Lower lobe of right lung (tissue), 2 donors: ENCODE measurements around the gene SCGN. TPM values are rescaled to one million over a fixed set of nuclear protein-coding genes. Genes with fewer than 3 reads are reported as not detected.

ENCODE experiments used
- ATAC-seq, 2 donors: fragments of 200-7000 bp; cut with Tn5 transposase; one replicate each; pipeline ENCODE4 v1.9.1; 2020 to 2022; ENCODE audit warnings: mild to moderate bottlenecking in 2 of 2, moderate library complexity in 2 of 2
- DNase-seq: peaks from one replicate; pipeline ENCODE4 v3.0.0-alpha.2; 2020
- H3K27ac ChIP-seq: fragments of 200-600 bp; one replicate; pipeline ENCODE4 v1.8.0; 2022
- H3K27me3 ChIP-seq: fragments of 200-600 bp; one replicate; pipeline ENCODE4 v1.8.0; 2022; ENCODE audit warnings: low read depth
- H3K36me3 ChIP-seq: fragments of 200-600 bp; one replicate; pipeline ENCODE4 v1.8.0; 2022; ENCODE audit warnings: mild to moderate bottlenecking
- H3K4me1 ChIP-seq: fragments of 200-600 bp; one replicate; pipeline ENCODE4 v1.8.0; 2022
- H3K4me3 ChIP-seq: fragments of 200-600 bp; one replicate; pipeline ENCODE4 v1.8.0; 2022; ENCODE audit warnings: mild to moderate bottlenecking
- H3K9me3 ChIP-seq: fragments of 200-600 bp; one replicate; pipeline ENCODE4 v1.8.0; 2022
- intact Hi-C: fragments of 100-400 bp; cut with DNase I; formaldehyde crosslinking; loops from one replicate; pipeline ENCODE4 v1.11.0; 2022
- total RNA-seq: library from RNA; stranded (reverse); fragmentation: NEBNext Ultra II Directional; extraction: Animal tissue kit (Norgen Biotek cat#: 25700); gene quantifications from one replicate; pipeline ENCODE4 v1.2.1, GENCODE V29; 2021
- TF ChIP-seq, protein P1 (sequence below): fragments of 200-600 bp; IDR thresholded peaks from one replicate; pipeline ENCODE4 v1.8.0; 2022; ENCODE audit warnings: antibody characterized with exemption, mild to moderate bottlenecking
- donor health status: DM: no; HTN: yes; CAD: no; lungs with severe emphysema.

The SCGN gene
- total RNA-seq, 1 donor from 2014 or later = not detected

DNA sequence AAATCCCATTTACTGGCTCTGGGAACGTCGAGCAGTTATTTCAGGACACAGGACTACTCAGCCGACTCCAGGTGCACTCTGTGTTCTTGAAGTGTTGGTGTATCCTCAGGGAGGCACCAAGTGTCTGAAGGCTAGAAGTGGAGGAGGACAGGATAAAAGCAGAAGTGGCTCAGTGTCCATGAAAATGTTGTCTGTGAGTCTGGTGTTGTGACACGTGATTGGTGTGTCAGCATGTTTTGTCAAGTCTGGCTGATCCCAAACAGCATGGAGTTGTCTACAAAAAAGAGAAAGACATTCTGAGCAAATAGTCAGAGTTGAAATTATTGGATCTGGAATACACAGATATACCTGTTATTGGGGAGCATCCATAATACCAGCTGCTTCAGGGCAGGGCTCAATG is 30.3 kb downstream of the SCGN start:
- Histone ChIP-seq H3K4me3 (no peak overlapping the region), H3K9me3 (no peaks in the 10 kb centered on the region), H3K27ac (no peak overlapping the region), H3K4me1 (no peaks in the 10 kb centered on the region), H3K27me3 (no peaks in the 10 kb centered on the region), H3K36me3 (no peaks in the 10 kb centered on the region)
- no peak for ATAC-seq
- intact Hi-C loops = no loop called here
- DNase-seq = no peak
- TF ChIP-seq, protein P1, sequence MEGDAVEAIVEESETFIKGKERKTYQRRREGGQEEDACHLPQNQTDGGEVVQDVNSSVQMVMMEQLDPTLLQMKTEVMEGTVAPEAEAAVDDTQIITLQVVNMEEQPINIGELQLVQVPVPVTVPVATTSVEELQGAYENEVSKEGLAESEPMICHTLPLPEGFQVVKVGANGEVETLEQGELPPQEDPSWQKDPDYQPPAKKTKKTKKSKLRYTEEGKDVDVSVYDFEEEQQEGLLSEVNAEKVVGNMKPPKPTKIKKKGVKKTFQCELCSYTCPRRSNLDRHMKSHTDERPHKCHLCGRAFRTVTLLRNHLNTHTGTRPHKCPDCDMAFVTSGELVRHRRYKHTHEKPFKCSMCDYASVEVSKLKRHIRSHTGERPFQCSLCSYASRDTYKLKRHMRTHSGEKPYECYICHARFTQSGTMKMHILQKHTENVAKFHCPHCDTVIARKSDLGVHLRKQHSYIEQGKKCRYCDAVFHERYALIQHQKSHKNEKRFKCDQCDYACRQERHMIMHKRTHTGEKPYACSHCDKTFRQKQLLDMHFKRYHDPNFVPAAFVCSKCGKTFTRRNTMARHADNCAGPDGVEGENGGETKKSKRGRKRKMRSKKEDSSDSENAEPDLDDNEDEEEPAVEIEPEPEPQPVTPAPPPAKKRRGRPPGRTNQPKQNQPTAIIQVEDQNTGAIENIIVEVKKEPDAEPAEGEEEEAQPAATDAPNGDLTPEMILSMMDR = no peak

DNA sequence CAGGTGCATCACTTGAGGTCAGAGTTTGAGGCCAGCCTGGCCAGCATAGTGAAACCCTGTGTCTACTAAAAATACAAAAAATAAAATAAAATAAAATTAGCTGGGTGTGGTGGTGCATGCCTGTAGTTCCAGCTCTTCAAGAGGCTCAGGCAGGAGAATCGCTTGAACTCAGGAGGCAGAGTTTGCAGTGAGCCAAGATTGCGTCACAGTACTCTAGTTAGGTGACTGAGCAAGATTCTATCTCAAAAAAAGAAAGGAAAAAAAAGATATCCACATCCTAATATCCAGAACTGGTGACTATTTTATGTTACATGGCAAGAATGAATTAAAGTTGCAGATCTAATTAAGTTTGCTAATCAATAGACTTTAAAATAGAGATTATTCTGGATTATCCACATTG is 32.5 kb downstream of the SCGN start:
- Histone ChIP-seq H3K4me3 (no peak overlapping the region), H3K27ac (no peak overlapping the region), H3K36me3 (no peaks in the 10 kb centered on the region), H3K27me3 (no peaks in the 10 kb centered on the region), H3K9me3 (no peaks in the 10 kb centered on the region), H3K4me1 (no peaks in the 10 kb centered on the region)
- DNase-seq (no peak), ATAC-seq (no peak)
- TF ChIP-seq, protein P1 = no peak
- intact Hi-C loops = no loop called here

DNA sequence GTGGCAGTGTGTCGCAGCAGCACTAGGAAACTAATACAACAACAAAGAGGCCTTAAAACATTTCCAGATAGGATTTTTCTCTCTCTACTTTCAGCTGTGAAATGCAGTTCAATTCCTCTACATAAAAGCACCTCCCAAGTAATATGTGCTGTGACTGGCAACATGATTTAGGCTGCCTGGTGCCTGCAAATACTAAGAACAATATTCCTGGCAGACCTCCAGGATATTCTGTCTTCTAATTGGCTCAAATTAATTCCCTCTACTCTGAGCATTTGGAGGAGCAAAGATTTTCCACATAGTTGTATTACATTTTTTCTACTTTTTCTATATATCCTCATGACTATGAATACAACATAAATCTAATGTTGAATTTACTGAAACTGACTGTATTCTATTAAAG is 33.2 kb downstream of the SCGN start:
- H3K9me3 ChIP-seq = no peaks in the 10 kb centered on the region
- TF ChIP-seq, protein P1 = no peak
- intact Hi-C loops = no loop called here

DNA sequence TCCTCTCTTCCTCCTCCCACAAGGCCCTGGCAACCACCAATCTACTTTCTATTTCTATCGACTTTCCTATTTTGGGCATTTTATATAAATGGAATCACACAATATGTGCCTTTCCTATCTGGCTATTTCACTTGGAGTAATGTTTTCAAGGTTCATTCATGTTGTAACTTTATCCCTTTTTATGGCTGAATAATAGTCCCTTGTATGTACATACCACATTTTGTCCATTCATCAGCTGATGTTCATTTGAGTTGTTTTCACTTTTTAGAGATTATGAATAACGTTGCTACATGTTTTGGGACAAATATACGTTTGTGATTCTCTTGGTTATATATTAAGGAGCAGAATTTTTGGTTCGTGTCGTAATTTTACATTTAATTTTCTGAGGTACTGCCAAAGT is 33.9 kb downstream of the SCGN start:
- TF ChIP-seq, protein P1 = no peak
- H3K27ac ChIP-seq = no peak overlapping the region
- intact Hi-C loops = no loop called here
- no peaks in the 10 kb centered on the region for H3K4me1 ChIP-seq
- no peaks in the 10 kb centered on the region for H3K36me3 ChIP-seq
- DNase-seq (no peak), ATAC-seq (no peak)
- H3K4me3 ChIP-seq = no peak overlapping the region
- H3K27me3 ChIP-seq = no peaks in the 10 kb centered on the region
- no peaks in the 10 kb centered on the region for H3K9me3 ChIP-seq

More for the DNA sequence above, 33.2 kb downstream of the SCGN start:
- H3K4me3 ChIP-seq = no peak overlapping the region
- ATAC-seq = no peak
- no peaks in the 10 kb centered on the region for H3K4me1 ChIP-seq
- no peak overlapping the region for H3K27ac ChIP-seq
- no peaks in the 10 kb centered on the region for H3K27me3 ChIP-seq
- H3K36me3 ChIP-seq = no peaks in the 10 kb centered on the region
- no peak for DNase-seq

DNA sequence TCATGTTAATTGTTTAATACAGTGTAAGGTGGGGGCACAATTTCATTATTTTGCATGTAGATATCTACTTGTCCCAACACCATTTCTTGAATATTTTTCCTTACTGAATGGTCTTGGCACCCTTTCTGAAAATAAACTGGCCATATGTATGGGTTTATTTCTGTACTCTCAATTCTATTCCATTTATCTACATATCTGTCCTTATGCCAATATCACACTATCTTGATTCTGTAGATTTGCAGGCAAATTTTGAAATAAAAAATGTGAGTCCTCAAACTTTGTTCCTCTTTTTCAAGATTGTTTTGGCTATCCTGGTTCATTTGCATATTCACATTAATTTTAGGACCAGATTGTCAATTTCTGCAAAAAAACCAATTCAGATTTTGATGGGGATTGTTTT is 34.8 kb downstream of the SCGN start:
- Histone ChIP-seq H3K4me1 (no peaks in the 10 kb centered on the region), H3K9me3 (no peaks in the 10 kb centered on the region), H3K4me3 (no peak overlapping the region), H3K27me3 (no peaks in the 10 kb centered on the region), H3K27ac (no peak overlapping the region), H3K36me3 (no peaks in the 10 kb centered on the region)
- TF ChIP-seq, protein P1 = no peak
- no peak for ATAC-seq
- DNase-seq = no peak
- intact Hi-C loops = no loop called here

DNA sequence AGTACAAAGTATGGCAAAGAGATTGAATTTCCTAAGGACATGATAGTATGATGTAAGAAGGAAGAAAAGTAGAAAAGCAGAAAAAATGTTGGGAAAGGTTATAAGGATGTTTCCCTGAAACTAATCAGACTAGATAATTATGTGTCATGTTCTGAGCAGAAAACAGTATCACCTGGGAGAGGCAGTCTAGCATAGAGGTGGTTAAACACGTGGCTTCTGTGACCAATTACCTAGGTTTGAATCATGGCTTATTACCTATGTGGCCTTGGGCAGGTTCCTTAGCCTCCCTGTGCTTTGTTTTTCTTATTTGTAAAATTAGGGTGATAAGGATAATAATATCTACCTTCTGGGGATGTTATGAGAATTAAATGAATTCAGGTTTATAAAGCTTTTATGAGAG is 38.0 kb downstream of the SCGN start:
- intact Hi-C loops = no loop called here

More for the DNA sequence above, 38.0 kb downstream of the SCGN start:
- TF ChIP-seq, protein P1 = no peak
- Histone ChIP-seq H3K27me3 (no peaks in the 10 kb centered on the region), H3K4me1 (no peaks in the 10 kb centered on the region), H3K4me3 (no peak overlapping the region), H3K36me3 (no peaks in the 10 kb centered on the region), H3K9me3 (no peaks in the 10 kb centered on the region), H3K27ac (no peak overlapping the region)
- ATAC-seq = no peak
- DNase-seq = no peak
